ENCODE results near the gene MYBBP1A. TPM values are rescaled to one million over a fixed set of nuclear protein-coding genes. Genes with fewer than 3 reads are reported as not detected.

MYBBP1A gene
- total and polyA plus RNA-seq, 2 of the 13 experiments (the other 11 are each of a cell fraction or from before 2014, with no cell fraction given), result 18.6 to 54.8 TPM

- no peak overlapping the region for H3K4me2 ChIP-seq (ENCODE audit: low read depth, low read length)
- H3K27ac ChIP-seq (ENCODE audit: extremely low read length, insufficient read depth, low read length), result no peak overlapping the region
- DNase-seq (ENCODE audit: low spot score) (no peak), FAIRE-seq (no peak), ATAC-seq (no peak)
- no peaks in the 10 kb centered on the region for H3K9me3 ChIP-seq (ENCODE audit: low read length)
- no peak for TF ChIP-seq KLF9 (CRISPR knock-in tag; IDR thresholded peaks at IDR 0.05; ENCODE audit: low read depth)
- TF ChIP-seq NFE2L1 (CRISPR knock-in tag; IDR thresholded peaks at IDR 0.05; ENCODE audit: borderline replicate concordance), result no peak
- no peak for TF ChIP-seq AGO2 (optimal IDR thresholded peaks at IDR 0.05; ENCODE audit: low read depth, low read length)
- TF ChIP-seq ZNF17 (CRISPR knock-in tag; IDR thresholded peaks at IDR 0.05), result no peak
- TF ChIP-seq HES4 (CRISPR knock-in tag; IDR thresholded peaks at IDR 0.05; ENCODE audit: borderline replicate concordance), result no peak
- TF ChIP-seq ZNF746 (CRISPR knock-in tag; IDR thresholded peaks at IDR 0.05), result no peak
- TF ChIP-seq CAMTA2 (CRISPR knock-in tag; IDR thresholded peaks at IDR 0.05; ENCODE audit: borderline replicate concordance), result no peak
- no peak for TF ChIP-seq KDM6A (CRISPR knock-in tag; IDR thresholded peaks at IDR 0.05; ENCODE audit: low read depth)
- TF ChIP-seq, protein P1, sequence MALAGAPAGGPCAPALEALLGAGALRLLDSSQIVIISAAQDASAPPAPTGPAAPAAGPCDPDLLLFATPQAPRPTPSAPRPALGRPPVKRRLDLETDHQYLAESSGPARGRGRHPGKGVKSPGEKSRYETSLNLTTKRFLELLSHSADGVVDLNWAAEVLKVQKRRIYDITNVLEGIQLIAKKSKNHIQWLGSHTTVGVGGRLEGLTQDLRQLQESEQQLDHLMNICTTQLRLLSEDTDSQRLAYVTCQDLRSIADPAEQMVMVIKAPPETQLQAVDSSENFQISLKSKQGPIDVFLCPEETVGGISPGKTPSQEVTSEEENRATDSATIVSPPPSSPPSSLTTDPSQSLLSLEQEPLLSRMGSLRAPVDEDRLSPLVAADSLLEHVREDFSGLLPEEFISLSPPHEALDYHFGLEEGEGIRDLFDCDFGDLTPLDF (CRISPR knock-in tag; IDR thresholded peaks at IDR 0.05), result no peak
- TF ChIP-seq MXD1 (CRISPR knock-in tag; IDR thresholded peaks at IDR 0.05), result no peak
- no peak for TF ChIP-seq MYC (CRISPR knock-in tag; IDR thresholded peaks at IDR 0.05; ENCODE audit: borderline replicate concordance)
- TF ChIP-seq FOXK1 (CRISPR knock-in tag; IDR thresholded peaks at IDR 0.05; ENCODE audit: borderline replicate concordance, low read depth), result no peak
- TF ChIP-seq ZNF709 (CRISPR knock-in tag; IDR thresholded peaks at IDR 0.05), result no peak
- TF ChIP-seq ZNF563 (CRISPR knock-in tag; IDR thresholded peaks at IDR 0.05), result no peak
- in situ Hi-C loops (cut with HindIII; ENCODE audit: extremely low pct_ligation_motif_present, low pct_unique_long_range_greater_than_20kb) (no loop called here), intact Hi-C loops (cut with micrococcal nuclease; ENCODE audit: unreplicated experiment) (no loop called here)
- POLR2A ChIA-PET, result no interaction called here
- H3K79me2 ChIP-seq (ENCODE audit: insufficient read depth, low read length), result no peaks in the 10 kb centered on the region
- no peaks in the 10 kb centered on the region for H3K36me3 ChIP-seq (replicated peaks in 1 of 2; ENCODE audit: control insufficient read depth in 1 of 2, insufficient read depth in 2 of 2, low read length in 2 of 2)
- no TSS peak for BruUV-seq (replicated peaks)
- no peaks in the 10 kb centered on the region for H3K4me1 ChIP-seq (ENCODE audit: insufficient read depth, low read length)
- H2AFZ ChIP-seq (ENCODE audit: low read length), result no peak overlapping the region
- CTCF ChIA-PET (ENCODE audit: low intra/inter-chr PET ratio, low total read pairs), result no interaction called here
- no peak overlapping the region for H3K9ac ChIP-seq (ENCODE audit: insufficient read depth, low read depth, low read length)
- peaks cover 4 to 18% of the 10 kb centered on the region in 2 experiments; a peak in 4 of 5 replicates for H3K27me3 ChIP-seq (ENCODE audit: control insufficient read depth in 1 of 2, insufficient read depth in 2 of 2, low read length in 2 of 2)
- H4K20me1 ChIP-seq (ENCODE audit: insufficient read depth, low read length), result no peaks in the 10 kb centered on the region
- H3K4me3 ChIP-seq (replicated peaks in 1 of 3; ENCODE audit: insufficient read depth in 1 of 3, low read depth in 2 of 3, low read length in 3 of 3), result no peak overlapping the region
- 35% methylated on average over 6 of the region's 7 CpGs for WGBS (ENCODE audit: low lambda C conversion rate)
These were observed 64.5 kb downstream of the MYBBP1A start for GRCh38 chr17:4490637-4491061.
